Thymus (tissue), 11 donors: Measurements from ENCODE around the gene QPCTL. TPM values are rescaled to one million over a fixed set of nuclear protein-coding genes. Genes with fewer than 3 reads are reported as not detected.
"Not testable (repeated sequence)": the region's sequence is repeated elsewhere in the genome, so short reads cannot be mapped to it uniquely, and the experiment has no call there.

Experiments
- DNase-seq, 9 donors: peaks; one replicate each; pipeline ENCODE4 v3.0.0-alpha.2; 2013; ENCODE audit warnings: low spot score in 9 of 9, low read depth in 6 of 9, missing footprints in 1 of 9
- H3K27ac ChIP-seq, 2 donors: one replicate each; pipeline ENCODE4 v1.5.1; 2013; ENCODE audit warnings: control low read depth in 1 of 2, low read depth in 1 of 2, low read length in 1 of 2, mild to moderate bottlenecking in 1 of 2, moderate library complexity in 1 of 2
- H3K27me3 ChIP-seq, 2 donors: one replicate each; pipeline ENCODE4 v1.5.1; 2013; ENCODE audit warnings: low read length in 1 of 2; ENCODE audit not compliant: control insufficient read depth in 2 of 2, insufficient read depth in 1 of 2
- H3K36me3 ChIP-seq, 2 donors: one replicate each; pipeline ENCODE4 v1.5.1; 2013; ENCODE audit warnings: low read length in 1 of 2, mild to moderate bottlenecking in 1 of 2, moderate library complexity in 1 of 2; ENCODE audit not compliant: control insufficient read depth in 2 of 2, insufficient read depth in 2 of 2
- H3K4me1 ChIP-seq, 2 donors: one replicate each; pipeline ENCODE4 v1.5.1; 2013; ENCODE audit warnings: low read length in 2 of 2; ENCODE audit not compliant: control insufficient read depth in 2 of 2, insufficient read depth in 2 of 2
- H3K4me3 ChIP-seq, 2 donors: one replicate each; pipeline ENCODE4 v1.5.1; 2013; ENCODE audit warnings: low read length in 2 of 2, control low read depth in 1 of 2, mild to moderate bottlenecking in 1 of 2
- H3K9me3 ChIP-seq, 2 donors: one replicate each; pipeline ENCODE4 v1.5.1; 2013; ENCODE audit warnings: low read length in 1 of 2, mild to moderate bottlenecking in 1 of 2; ENCODE audit not compliant: control insufficient read depth in 2 of 2, insufficient read depth in 1 of 2
- WGBS: extraction: QIAGEN DNeasy Blood & Tissue Kit; methylation state at CpG from one replicate; pipeline ENCODE4 v1.1.7; 2013; 5-methylcytosine and 5-hydroxymethylcytosine counted together
- polyA plus RNA-seq: library from polyadenylated mRNA; stranded (reverse); fragments of 200-250 nt; gene quantifications from one replicate; pipeline ENCODE4 v1.2.3, GENCODE V29; 2013
- total RNA-seq: library from RNA; stranded (reverse); fragments of 120-200 nt; gene quantifications from one replicate; pipeline ENCODE4 v1.2.4, GENCODE V29; 2013
- donor health status: healthy.

Gene QPCTL
- total and polyA plus RNA-seq, 2 donors: 3.1 to 8.2 TPM

DNA sequence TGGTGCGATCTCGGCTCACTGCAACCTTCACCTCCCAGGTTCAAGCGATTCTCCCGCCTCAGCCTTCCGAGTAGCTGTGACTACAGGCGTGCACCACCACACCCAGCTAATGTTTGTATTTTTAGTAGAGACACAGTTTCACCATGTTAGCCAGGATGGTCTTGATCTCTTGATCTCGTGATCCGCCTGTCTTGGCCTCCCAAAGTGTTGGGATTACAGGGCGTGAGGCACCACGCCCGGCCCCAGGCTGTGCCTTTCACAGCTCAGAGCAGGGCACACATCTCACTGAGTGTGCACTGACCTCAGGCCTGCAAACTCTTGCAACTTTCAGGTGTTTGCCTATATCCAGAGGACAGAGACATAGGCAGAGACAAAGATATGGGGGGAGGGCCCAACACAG is 7.4 kb upstream of the QPCTL start:
- H3K9me3 ChIP-seq, H3K4me3 ChIP-seq, H3K27ac ChIP-seq, H3K4me1 ChIP-seq, DNase-seq: not testable (repeated sequence)
- Histone ChIP-seq H3K36me3 (peaks cover 45% of the 10 kb centered on the region in 2 donors), H3K27me3 (peaks cover 0 to 14% of the 10 kb centered on the region in 2 donors)
- 89% methylated on average over 11 of the region's 11 CpGs for WGBS

GRCh38 chr19:45687599-45687998 is 4.9 kb upstream of the QPCTL start:
- no peak overlapping the region for H3K27ac ChIP-seq
- WGBS: 97% methylated on average over 9 of the region's 9 CpGs
- H3K27me3 ChIP-seq: no peaks in the 10 kb centered on the region
- peaks cover 45% of the 10 kb centered on the region in 2 donors for H3K36me3 ChIP-seq
- no peak overlapping the region for H3K4me3 ChIP-seq
- no peak for DNase-seq
- H3K9me3 ChIP-seq: no peaks in the 10 kb centered on the region
- H3K4me1 ChIP-seq: peaks cover 6 to 9% of the 10 kb centered on the region in 2 donors

DNA sequence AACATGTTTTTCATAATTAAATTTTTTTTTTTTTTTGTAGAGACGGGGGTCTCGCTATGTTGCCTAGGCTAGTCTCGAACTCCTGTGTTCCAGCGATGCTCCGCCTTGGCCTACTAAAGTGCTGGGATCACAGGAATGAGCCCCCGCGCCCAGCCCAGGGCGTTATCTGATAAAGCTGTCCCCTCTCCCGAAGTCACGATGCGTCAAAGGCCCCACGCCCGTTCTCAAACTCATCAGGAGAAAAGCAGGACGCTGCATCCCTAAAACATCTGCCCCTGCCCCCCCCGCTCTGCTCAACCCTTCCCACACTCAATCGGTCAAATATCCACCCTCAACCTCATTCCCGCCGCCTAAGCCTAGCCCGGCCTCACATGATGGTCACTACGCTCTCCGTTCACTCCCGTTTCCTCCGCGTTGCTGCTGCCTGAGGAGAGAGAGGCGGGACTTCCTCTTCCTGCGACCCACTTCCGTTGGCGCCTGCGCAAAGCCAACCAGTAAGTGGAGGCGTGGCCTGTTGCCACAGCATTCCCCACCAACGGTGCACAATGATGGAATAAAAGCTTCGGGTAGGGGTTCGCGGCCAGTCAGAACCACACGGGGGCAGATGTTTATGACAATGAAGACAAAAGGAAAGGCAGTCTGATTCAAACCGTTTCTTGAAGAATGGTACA is 815 bp upstream of the QPCTL start, which contains the start of gene SNRPD2:
Gene SNRPD2 (minus strand): TSS at position 438 of the 671 bp plus-strand sequence. CDS start 65 bp downstream, at position 373.
- Histone ChIP-seq H3K4me3 (peak within 1 kb of the TSS; percentile 69 to 94), H3K9me3 (no peaks in the 10 kb centered on the region), H3K27me3 (no peaks in the 10 kb centered on the region), H3K4me1 (peaks cover 10 to 14% of the 10 kb centered on the region in 2 donors), H3K36me3 (peaks cover 28 to 30% of the 10 kb centered on the region in 2 donors), H3K27ac (peak within 1 kb of the TSS; percentile 77 to 95)
- under 1% methylated on average over 36 of the region's 36 CpGs for WGBS
- peak in 8 of 9 donors; percentile 88 to 96 (median 92) for DNase-seq

- 2% methylated on average over 22 of the region's 22 CpGs for WGBS
These were observed 781 bp downstream of the QPCTL start for GRCh38 chr19:45693106-45693788.

GRCh38 chr19:45701676-45702075 is 9.2 kb downstream of the QPCTL start:
- 49% methylated on average over 7 of the region's 7 CpGs for WGBS

More at GRCh38 chr19:45693106-45693788, 781 bp downstream of the QPCTL start:
- Histone ChIP-seq H3K27me3 (no peaks in the 10 kb centered on the region), H3K9me3 (no peaks in the 10 kb centered on the region), H3K36me3 (peaks cover 16 to 17% of the 10 kb centered on the region in 2 donors), H3K27ac (peak overlapping the region; percentile 6 to 95), H3K4me1 (peaks cover 10 to 14% of the 10 kb centered on the region in 2 donors), H3K4me3 (peak overlapping the region; percentile 69 to 94)
- DNase-seq: peak in 6 of 9 donors; percentile 37 to 77 (median 62)

GRCh38 chr19:45705115-45705514 is 12.6 kb downstream of the QPCTL start:
- H3K4me1 ChIP-seq: no peaks in the 10 kb centered on the region
- peaks cover 0 to 5% of the 10 kb centered on the region in 2 donors for H3K9me3 ChIP-seq
- H3K4me3 ChIP-seq: no peak overlapping the region
- 94% methylated on average over 9 of the region's 9 CpGs for WGBS
- H3K36me3 ChIP-seq: peaks cover 9 to 21% of the 10 kb centered on the region in 2 donors
- no peaks in the 10 kb centered on the region for H3K27me3 ChIP-seq
- H3K27ac ChIP-seq: no peak overlapping the region
- DNase-seq: no peak

More at GRCh38 chr19:45701676-45702075, 9.2 kb downstream of the QPCTL start:
- H3K4me3 ChIP-seq: no peak overlapping the region
- no peak overlapping the region for H3K27ac ChIP-seq
- peaks cover 16 to 26% of the 10 kb centered on the region in 2 donors for H3K36me3 ChIP-seq
- no peaks in the 10 kb centered on the region for H3K27me3 ChIP-seq
- no peaks in the 10 kb centered on the region for H3K9me3 ChIP-seq
- no peak for DNase-seq
- no peaks in the 10 kb centered on the region for H3K4me1 ChIP-seq

DNA sequence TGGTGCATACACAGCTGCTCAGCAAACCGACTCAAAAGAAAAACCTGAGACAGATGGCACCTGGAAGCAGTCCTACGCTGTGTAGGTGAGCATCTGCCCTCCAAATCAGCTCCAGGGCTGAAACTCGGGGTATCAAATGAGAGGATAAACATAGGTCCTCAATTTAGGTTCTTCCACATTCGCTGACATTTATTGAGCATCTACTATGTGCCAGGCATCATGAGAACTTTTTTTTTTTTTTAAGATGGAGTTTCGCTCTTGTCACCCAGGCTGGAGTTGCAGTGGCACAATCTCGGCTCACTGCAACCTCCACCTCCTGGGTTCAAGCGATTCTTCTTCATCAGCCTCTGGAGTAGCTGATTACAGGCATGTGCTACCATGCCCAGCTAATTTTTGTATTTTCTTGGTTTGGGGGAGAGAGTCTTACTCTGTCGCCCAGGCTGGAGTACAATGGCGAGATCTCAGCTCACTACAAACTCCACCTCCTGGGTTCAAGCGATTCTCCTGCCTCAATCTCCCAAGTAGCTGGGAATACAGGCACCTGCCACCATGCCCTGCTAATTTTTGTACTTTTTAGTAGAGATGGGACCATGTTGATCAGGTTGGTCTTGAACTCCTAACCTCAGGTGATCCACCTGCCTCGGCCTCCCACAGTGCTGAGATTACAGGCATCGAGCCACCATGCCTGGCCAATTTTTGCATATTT is 13.4 kb downstream of the QPCTL start:
- Histone ChIP-seq H3K9me3 (peaks cover 0 to 5% of the 10 kb centered on the region in 2 donors), H3K27me3 (no peaks in the 10 kb centered on the region), H3K4me1 (no peaks in the 10 kb centered on the region), H3K4me3 (no peak overlapping the region), H3K36me3 (peaks cover 9 to 24% of the 10 kb centered on the region in 2 donors), H3K27ac (no peak overlapping the region)
- 93% methylated on average over 12 of the region's 12 CpGs for whole genome bisulfite sequencing
- no peak for DNase-seq

DNA sequence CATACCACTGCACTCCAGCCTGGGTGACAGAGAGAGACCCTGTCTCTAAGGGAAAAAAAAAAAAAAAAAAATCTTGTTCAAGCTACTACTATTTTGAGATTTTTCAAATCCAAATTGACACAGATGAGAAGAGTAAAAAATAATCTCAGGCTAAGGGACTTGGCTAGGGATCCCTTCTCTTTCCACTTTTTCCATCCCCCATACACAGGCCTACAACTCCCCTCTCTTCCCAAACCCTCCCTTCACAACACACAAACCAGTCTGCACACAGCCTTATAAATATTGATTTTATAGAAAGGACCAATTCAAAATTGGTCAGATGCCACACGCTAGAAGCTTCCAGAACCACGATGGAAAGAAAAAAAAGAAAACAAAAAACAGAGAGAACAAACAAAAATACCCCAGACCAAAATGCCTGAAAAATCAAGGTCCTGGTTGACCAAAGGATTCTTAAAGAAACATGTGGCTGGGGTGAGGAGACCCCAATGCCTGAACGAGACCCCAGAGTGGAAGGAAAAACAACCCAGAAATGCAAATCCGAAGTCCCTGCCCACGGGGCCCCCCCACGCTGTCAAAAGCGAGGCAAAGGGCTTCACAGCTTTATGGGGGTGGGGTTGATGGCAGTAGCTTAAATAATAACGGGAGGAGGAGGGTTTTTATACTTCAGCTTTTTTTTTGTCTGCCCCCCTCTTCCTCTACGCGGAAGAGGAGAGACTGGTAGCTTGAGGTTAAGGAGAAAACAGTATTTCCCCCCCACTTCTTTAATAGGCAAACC is 18.1 kb downstream of the QPCTL start:
- Histone ChIP-seq H3K4me1 (no peaks in the 10 kb centered on the region), H3K36me3 (peaks cover 19 to 28% of the 10 kb centered on the region in 2 donors), H3K9me3 (peaks cover 0 to 5% of the 10 kb centered on the region in 2 donors), H3K27ac (no peak overlapping the region), H3K4me3 (no peak overlapping the region), H3K27me3 (no peaks in the 10 kb centered on the region)
- no peak for DNase-seq
- 93% methylated on average over 10 of the region's 10 CpGs for WGBS
